Activated CD8-positive, alpha-beta memory T cell treated with anti-CD3 and anti-CD28 coated beads, Interleukin-2, amount 50 U/mL, for 24 hours (primary cell): ENCODE data around the gene CACNG5.
"Not testable (repeated sequence)": the region's sequence is repeated elsewhere in the genome, so short reads cannot be mapped to it uniquely, and the experiment has no call there.

Experiments
- DNase-seq: peaks from one replicate; pipeline ENCODE4 v3.0.0-alpha.2; 2020; ENCODE audit errors: extremely low read depth

Gene CACNG5

GRCh38 chr17:66849032-66849655 lies 14.2 kb downstream of the CACNG5 start:
- no peak for DNase-seq

- DNase-seq, result no peak
These were observed 15.1 kb downstream of the CACNG5 start for GRCh38 chr17:66849851-66850580.

GRCh38 chr17:66850692-66851091 lies 15.8 kb downstream of the CACNG5 start:
- no peak for DNase-seq

GRCh38 chr17:66855204-66855603 lies 20.3 kb downstream of the CACNG5 start:
- DNase-seq, result no peak

GRCh38 chr17:66858226-66859083 lies 23.5 kb downstream of the CACNG5 start:
- no peak for DNase-seq

- DNase-seq, result no peak
These were observed 24.4 kb downstream of the CACNG5 start for GRCh38 chr17:66859353-66859752.

- no peak for DNase-seq
These were observed 25.3 kb downstream of the CACNG5 start for GRCh38 chr17:66860204-66860603.

- no peak for DNase-seq
These were observed 28.9 kb downstream of the CACNG5 start for GRCh38 chr17:66863820-66864219.

- DNase-seq, result no peak
These were observed 30.2 kb downstream of the CACNG5 start for GRCh38 chr17:66865151-66865550.

- no peak for DNase-seq
These were observed 39.0 kb downstream of the CACNG5 start for GRCh38 chr17:66873962-66874361.

- no peak for DNase-seq
These were observed 50.0 kb downstream of the CACNG5 start for GRCh38 chr17:66884931-66885330.

GRCh38 chr17:66885417-66885816 lies 50.5 kb downstream of the CACNG5 start:
- no peak for DNase-seq

- no peak for DNase-seq
These were observed 54.7 kb downstream of the CACNG5 start for GRCh38 chr17:66889480-66890230.

GRCh38 chr17:66892246-66892645 lies 57.3 kb downstream of the CACNG5 start:
- DNase-seq, result no peak

- DNase-seq, result no peak
These were observed 58.5 kb downstream of the CACNG5 start for GRCh38 chr17:66893382-66893781.

GRCh38 chr17:66893863-66894262 lies 58.9 kb downstream of the CACNG5 start:
- DNase-seq, result no peak

GRCh38 chr17:66897141-66897540 lies 62.2 kb downstream of the CACNG5 start:
- no peak for DNase-seq

- DNase-seq, result no peak
These were observed 63.6 kb downstream of the CACNG5 start for GRCh38 chr17:66898536-66898935.

GRCh38 chr17:66900126-66901010 lies 65.5 kb downstream of the CACNG5 start:
- no peak for DNase-seq

- not testable (repeated sequence) for DNase-seq
These were observed 68.4 kb downstream of the CACNG5 start for GRCh38 chr17:66903296-66903695.

- DNase-seq, result no peak
These were observed 68.9 kb downstream of the CACNG5 start for GRCh38 chr17:66903781-66904180.
